Body of pancreas (tissue), 4 donors: ENCODE data around the gene ARVCF.

Experiments used
- CTCF ChIP-seq, 7 experiments: fragments of 450-650 bp in 4 of 7; fragments of 200-600 bp in 3 of 7; sonication (generic) in 3 of 7; IDR thresholded peaks; one replicate each; pipeline ENCODE4 v1.5.1; 2016 to 2019; ENCODE audit warnings: antibody characterized with exemption in 7 of 7
- POLR2A ChIP-seq, 3 donors: fragments of 450-650 bp; IDR thresholded peaks; one replicate each; pipeline ENCODE4 v1.6.1; 2016; ENCODE audit warnings: antibody characterized with exemption in 3 of 3, mild to moderate bottlenecking in 2 of 3

- no peak for TF ChIP-seq POLR2A (IDR thresholded peaks at IDR 0.05)
- no peak for TF ChIP-seq CTCF (IDR thresholded peaks at IDR 0.05)
Measured at GRCh38 chr22:19968450-19968891, 48.2 kb downstream of the ARVCF start.
